Endothelial cell of umbilical vein (primary cell): ENCODE measurements around the gene PIGH. TPM values are rescaled to one million over a fixed set of nuclear protein-coding genes. Genes with fewer than 3 reads are reported as not detected.
A peak's percentile ranks its signal among the peaks of the same experiment; 100 is the strongest.

Experiments used
- BruUV-seq: library from RNA; stranded (reverse); fragments of 400-500 nt; replicated peaks from 2 replicates; lab custom pipeline; 2021; lab: Mats Ljungman, UMichigan
- CTCF ChIA-PET: fragments of 300-600, 350-600 bp; sonication (Branson Sonifier 250); formaldehyde crosslinking; loops from one replicate; lab custom pipeline; 2021; ENCODE audit warnings: antibody characterized with exemption, inconsistent platforms; lab: Charles Lee
- POLR2A ChIA-PET: fragments of 300-600, 350-600 bp; sonication (Branson Sonifier 250); formaldehyde crosslinking; loops from one replicate; lab custom pipeline; 2021; ENCODE audit warnings: antibody characterized with exemption, inconsistent platforms; lab: Charles Lee
- DNase-seq: peaks from one replicate; pipeline ENCODE4 v3.0.0-alpha.2; 2011; ENCODE audit warnings: low read depth, low spot score
- FAIRE-seq: peaks from 2 replicates; lab custom pipeline; 2011; peaks lifted over from hg19 to GRCh38; lab: Jason Lieb, UNC
- H2AFZ ChIP-seq: 2 replicates; pipeline ENCODE4 v1.6.0; 2012; ENCODE audit warnings: low read depth, low read length, control low read depth, inconsistent platforms
- H3K27ac ChIP-seq: 2 replicates; pipeline ENCODE4 v1.5.1; 2011; ENCODE audit warnings: low read depth, mild to moderate bottlenecking, control low read depth, low read length, moderate library complexity; ENCODE audit not compliant: insufficient read depth
- H3K27me3 ChIP-seq, 2 experiments: 2 replicates each; pipeline versions ENCODE4 v1.6.0 to v1.6.1; 2011; ENCODE audit warnings: low read length in 2 of 2, mixed read lengths in 1 of 2; ENCODE audit not compliant: control insufficient read depth in 2 of 2, insufficient read depth in 2 of 2
- H3K36me3 ChIP-seq, 2 experiments: 2 replicates in 1 of 2; 3 replicates in 1 of 2; pipeline ENCODE4 v1.5.1; 2011; ENCODE audit warnings: low read length in 2 of 2, mild to moderate bottlenecking in 1 of 2, moderate library complexity in 1 of 2; ENCODE audit not compliant: control insufficient read depth in 2 of 2, insufficient read depth in 2 of 2; ENCODE audit errors: extremely low read depth in 1 of 2
- H3K4me1 ChIP-seq: 3 replicates; pipeline ENCODE4 v1.5.1; 2011; ENCODE audit warnings: mild to moderate bottlenecking, low read length; ENCODE audit not compliant: control insufficient read depth, insufficient read depth; ENCODE audit errors: extremely low read depth
- H3K4me2 ChIP-seq: 2 replicates; pipeline ENCODE4 v1.6.1; 2011; ENCODE audit warnings: low read length, control low read depth, mixed read lengths; ENCODE audit not compliant: insufficient read depth
- H3K4me3 ChIP-seq, 3 experiments: fragments of 200-600 bp in 1 of 3; sonication (generic), shearing (Covaris generic) in 1 of 3; replicated peaks in 1 of 3; 2 replicates each; pipeline ENCODE4 v1.5.1; 2011 to 2016; ENCODE audit warnings: control low read depth in 3 of 3, low read length in 3 of 3, mild to moderate bottlenecking in 2 of 3, inconsistent platforms in 1 of 3, low read depth in 1 of 3, moderate library complexity in 1 of 3; ENCODE audit not compliant: insufficient read depth in 1 of 3
- H3K79me2 ChIP-seq: 2 replicates; pipeline ENCODE4 v1.6.0; 2012; ENCODE audit warnings: low read length, inconsistent platforms; ENCODE audit not compliant: control insufficient read depth, insufficient read depth
- H3K9ac ChIP-seq: replicated peaks from 2 replicates; pipeline ENCODE3; 2011; ENCODE audit warnings: low read length, control low read depth; ENCODE audit not compliant: insufficient read depth; ENCODE audit errors: extremely low read depth
- H3K9me1 ChIP-seq: replicated peaks from 3 replicates; pipeline ENCODE4 v1.6.0; 2011; ENCODE audit warnings: mild to moderate bottlenecking, low read length; ENCODE audit not compliant: control insufficient read depth, insufficient read depth; ENCODE audit errors: extremely low read depth
- H3K9me3 ChIP-seq: replicated peaks from 2 replicates; pipeline ENCODE4 v1.5.1; 2012; ENCODE audit warnings: low read length, inconsistent platforms; ENCODE audit not compliant: control insufficient read depth, insufficient read depth
- H4K20me1 ChIP-seq: replicated peaks from 2 replicates; pipeline ENCODE3; 2011; ENCODE audit warnings: mild to moderate bottlenecking, low read length; ENCODE audit not compliant: control insufficient read depth, insufficient read depth; ENCODE audit errors: extremely low read depth
- FOS ChIP-seq: IDR thresholded peaks from 2 replicates; pipeline ENCODE4 v1.6.1; 2011; ENCODE audit warnings: mild to moderate bottlenecking, low read length, moderate library complexity, borderline replicate concordance; ENCODE audit not compliant: insufficient read depth
- JUN ChIP-seq: IDR thresholded peaks from 2 replicates; pipeline ENCODE4 v1.6.1; 2011; ENCODE audit warnings: borderline replicate concordance, low read depth; ENCODE audit not compliant: insufficient read length, insufficient read depth
- POLR2AphosphoS5 ChIP-seq: IDR thresholded peaks from 2 replicates; pipeline ENCODE4 v1.6.1; 2012; ENCODE audit warnings: low read depth, mild to moderate bottlenecking, control low read depth, low read length, moderate library complexity; ENCODE audit not compliant: insufficient read depth
- dilution Hi-C: fragments of 300-500 bp; cut with MboI; formaldehyde crosslinking; loops from one replicate; pipeline ENCODE4 v1.15.0; 2019; ENCODE audit warnings: low sequenced_read_pairs; ENCODE audit not compliant: extremely low pct_ligation_motif_present
- intact Hi-C: fragments of 100-400 bp; cut with micrococcal nuclease; formaldehyde crosslinking; loops from one replicate; pipeline ENCODE4 v1.10.0; 2022
- polyA plus RNA-seq, 4 experiments: library from polyadenylated mRNA; depleted of rRNA in 3 of 4; stranded (reverse) in 3 of 4; unstranded in 1 of 4; fragments of >200 nt; gene quantifications; 2 replicates each; pipeline versions ENCODE4 v1.2.1 to v1.2.3, GENCODE V29; 2011 to 2012; ENCODE audit warnings: missing spikeins in 1 of 4
- total RNA-seq: library from RNA; stranded (reverse); gene quantifications from 2 replicates; pipeline ENCODE4 v1.2.3, GENCODE V29; 2021
- TF ChIP-seq, protein P1 (sequence below): IDR thresholded peaks from 2 replicates; pipeline ENCODE4 v1.6.1; 2011; ENCODE audit not compliant: insufficient read depth, insufficient read length

The PIGH gene
- total and polyA plus RNA-seq, 2 donors (not counting 3 experiments of a cell fraction or from before 2014, with no cell fraction given) = 12.3 to 18.0 TPM

DNA sequence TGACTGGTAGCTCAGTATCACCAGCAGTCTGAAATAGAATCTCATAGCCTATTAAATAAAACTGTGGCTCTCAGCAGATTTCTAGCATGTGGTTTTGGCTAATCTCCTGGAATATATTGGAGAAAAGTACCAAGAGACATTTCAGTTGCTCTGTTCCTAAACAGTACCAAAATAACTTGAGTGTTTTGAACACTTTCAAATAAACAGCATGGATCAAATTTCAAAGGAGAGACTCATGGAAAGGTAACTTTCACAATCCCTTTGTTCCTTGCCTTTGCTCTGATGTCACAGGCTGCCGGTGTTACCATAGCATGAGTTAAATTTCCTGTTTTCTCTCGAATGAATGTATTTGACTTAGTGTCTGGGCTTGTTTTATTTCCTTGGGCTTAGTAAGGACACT lies 23.0 kb upstream of the PIGH start:
- dilution Hi-C loops = no loop called here
- peak; percentile 83 for DNase-seq
- Histone ChIP-seq H3K4me1 (peaks cover 28% of the 10 kb centered on the region), H3K9me1 (no peaks in the 10 kb centered on the region), H3K9me3 (no peaks in the 10 kb centered on the region), H3K36me3 (no peaks in the 10 kb centered on the region), H3K9ac (peak overlapping the region; percentile 82), H3K27me3 (no peaks in the 10 kb centered on the region), H3K4me2 (peak overlapping the region; percentile 62), H3K4me3 (peak overlapping the region in 1 of 3 experiments; percentile 4), H3K79me2 (no peaks in the 10 kb centered on the region), H3K27ac (peak overlapping the region; percentile 94), H2AFZ (peak overlapping the region; percentile 15), H4K20me1 (no peaks in the 10 kb centered on the region)
- intact Hi-C loops = no loop called here
- ChIA-PET CTCF (interaction anchor here (0.6 to 6.0 kb wide), 8 partner anchors 12 to 96 kb away, joined by 3 to 437 read pairs (median 6); partner anchors contain the start of genes PIGH and VTI1B), POLR2A (no interaction called here)
- peak; percentile 5 for TF ChIP-seq JUN
- TF ChIP-seq, protein P1, sequence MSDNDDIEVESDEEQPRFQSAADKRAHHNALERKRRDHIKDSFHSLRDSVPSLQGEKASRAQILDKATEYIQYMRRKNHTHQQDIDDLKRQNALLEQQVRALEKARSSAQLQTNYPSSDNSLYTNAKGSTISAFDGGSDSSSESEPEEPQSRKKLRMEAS = no peak
- no peak for FAIRE-seq
- TSS peak; percentile 43 for BruUV-seq

- Histone ChIP-seq H3K27me3 (no peaks in the 10 kb centered on the region), H3K79me2 (no peaks in the 10 kb centered on the region), H3K9ac (peak overlapping the region; percentile 82), H3K4me2 (peak overlapping the region; percentile 62), H3K27ac (peak overlapping the region; percentile 94), H3K9me1 (no peaks in the 10 kb centered on the region), H2AFZ (peak overlapping the region; percentile 48), H3K9me3 (no peaks in the 10 kb centered on the region), H3K36me3 (no peaks in the 10 kb centered on the region), H4K20me1 (no peaks in the 10 kb centered on the region), H3K4me3 (peak overlapping the region in 1 of 3 experiments; percentile 4), H3K4me1 (peaks cover 28% of the 10 kb centered on the region)
- peak; percentile 93 for DNase-seq
- intact Hi-C loops = loop anchor here (1.0 kb wide), 2 partner anchors 22 to 72 kb away; no protein-coding TSS in a partner anchor
- FAIRE-seq = peak; percentile 91
- CTCF ChIA-PET = interaction anchor here (0.6 to 6.0 kb wide), 10 partner anchors 12 to 96 kb away, joined by 3 to 437 read pairs (median 6); partner anchors contain the start of genes PIGH and VTI1B
- TF ChIP-seq POLR2AphosphoS5 (peak; percentile 60), JUN (peak; percentile 52), FOS (peak; percentile 54)
- TF ChIP-seq, protein P1 = no peak
- BruUV-seq = no TSS peak
- POLR2A ChIA-PET = interaction anchor here (0.6 kb wide), 1 partner anchor 1104 kb away, joined by 4 read pairs; no protein-coding TSS in a partner anchor
- dilution Hi-C loops = no loop called here
These were observed 22.6 kb upstream of the PIGH start for GRCh38 chr14:67622675-67623074.
